Lower leg skin (tissue), 4 donors: ENCODE results near the gene HDAC1. TPM values are rescaled to one million over a fixed set of nuclear protein-coding genes. Genes with fewer than 3 reads are reported as not detected.
"Not testable (repeated sequence)": the region's sequence is repeated elsewhere in the genome, so short reads cannot be mapped to it uniquely, and the experiment has no call there.

ENCODE experiments used
- DNase-seq, 2 donors: peaks; one replicate each; pipeline ENCODE4 v3.0.0-alpha.2; 2019; ENCODE audit warnings: low spot score in 2 of 2
- H3K4me3 ChIP-seq: fragments of 200-600 bp; sonication (generic); 2 replicates; pipeline ENCODE4 v1.5.1; 2017; ENCODE audit warnings: mild to moderate bottlenecking, low read depth; ENCODE audit not compliant: poor library complexity, severe bottlenecking
- CTCF ChIP-seq, 3 donors: fragments of 450-650 bp; IDR thresholded peaks; one replicate each; pipeline ENCODE4 v1.5.1; 2016; ENCODE audit warnings: antibody characterized with exemption in 3 of 3, mild to moderate bottlenecking in 3 of 3, moderate library complexity in 2 of 3
- POLR2A ChIP-seq, 2 donors: fragments of 450-650 bp; IDR thresholded peaks; one replicate each; pipeline ENCODE4 v1.6.1; 2016 to 2017; ENCODE audit warnings: antibody characterized with exemption in 2 of 2, mild to moderate bottlenecking in 1 of 2, moderate library complexity in 1 of 2
- WGBS, 2 donors: methylation state at CpG; one replicate each; pipeline ENCODE4 v1.1.5; 2018; 5-methylcytosine and 5-hydroxymethylcytosine counted together
- intact Hi-C: fragments of 100-400 bp; cut with DNase I; formaldehyde crosslinking; loops from one replicate; pipeline ENCODE4 v1.15.0; 2023; ENCODE audit warnings: low total_unique reads
- total RNA-seq, 4 donors: library from RNA; depleted of rRNA; stranded (reverse); fragments of >200 nt; gene quantifications; one replicate each; pipeline ENCODE4 v1.1.0, GENCODE V29; 2016

Gene HDAC1
- total RNA-seq, 4 donors from 2014 or later = 45.7 to 53.9 (median 47.9) TPM

DNA sequence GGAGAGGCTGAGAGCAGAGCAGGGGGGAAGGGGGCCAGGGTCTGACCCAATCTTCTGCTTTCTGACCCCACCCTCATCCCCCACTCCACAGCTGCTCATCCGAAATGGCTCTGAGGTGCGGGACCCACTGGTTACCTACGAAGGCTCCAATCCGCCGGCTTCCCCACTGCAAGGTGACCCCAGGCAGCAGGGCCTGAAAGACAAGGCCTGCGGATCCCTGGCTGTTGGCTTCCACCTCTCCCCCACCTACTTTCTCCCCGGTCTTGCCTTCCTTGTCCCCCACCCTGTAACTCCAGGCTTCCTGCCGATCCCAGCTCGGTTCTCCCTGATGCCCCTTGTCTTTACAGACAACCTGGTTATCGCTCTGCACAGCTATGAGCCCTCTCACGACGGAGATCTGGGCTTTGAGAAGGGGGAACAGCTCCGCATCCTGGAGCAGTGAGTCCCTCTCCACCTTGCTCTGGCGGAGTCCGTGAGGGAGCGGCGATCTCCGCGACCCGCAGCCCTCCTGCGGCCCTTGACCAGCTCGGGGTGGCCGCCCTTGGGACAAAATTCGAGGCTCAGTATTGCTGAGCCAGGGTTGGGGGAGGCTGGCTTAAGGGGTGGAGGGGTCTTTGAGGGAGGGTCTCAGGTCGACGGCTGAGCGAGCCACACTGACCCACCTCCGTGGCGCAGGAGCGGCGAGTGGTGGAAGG, 17.1 kb upstream of the HDAC1 start:
- DNase-seq = no peak
- 73 to 88% methylated on average over 31 of the region's 31 CpGs for WGBS, 2 donors
- intact Hi-C loops = no loop called here
- TF ChIP-seq POLR2A (IDR thresholded peaks at IDR 0.05) (no peak), CTCF (IDR thresholded peaks at IDR 0.05) (no peak)
- H3K4me3 ChIP-seq = no peak overlapping the region

- H3K4me3 ChIP-seq = no peak overlapping the region
- 25 to 32% methylated on average over 40 to 41 of the region's 41 CpGs for WGBS, 2 donors
- no peak for TF ChIP-seq POLR2A (IDR thresholded peaks at IDR 0.05)
- TF ChIP-seq CTCF (IDR thresholded peaks at IDR 0.05) = no peak
- DNase-seq = no peak
- intact Hi-C loops = no loop called here
Measured at GRCh38 chr1:32275424-32275823, 16.5 kb upstream of the HDAC1 start.

GRCh38 chr1:32276032-32276782, 15.7 kb upstream of the HDAC1 start:
- DNase-seq = no peak
- WGBS, 2 donors = 89% methylated on average over 30 of the region's 30 CpGs
- intact Hi-C loops = no loop called here

DNA sequence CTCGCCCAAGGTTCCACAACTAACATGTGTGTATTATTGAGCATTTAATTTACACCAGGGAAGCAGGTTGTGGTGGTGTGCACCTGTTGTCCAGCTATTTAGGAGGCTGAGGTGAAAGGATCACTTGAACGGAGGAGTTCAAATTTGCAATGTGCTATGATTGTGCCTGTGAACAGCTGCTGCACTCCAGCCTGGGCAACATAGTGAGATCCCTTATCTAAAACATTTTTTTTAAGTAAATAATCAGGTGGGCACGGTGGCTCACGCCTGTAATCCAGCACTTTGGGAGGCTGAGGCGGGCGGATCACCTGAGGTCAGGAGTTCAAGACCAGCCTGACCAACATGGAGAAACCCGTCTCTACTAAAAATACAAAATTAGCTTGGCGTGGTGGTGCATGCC, 7.1 kb upstream of the HDAC1 start:
- intact Hi-C loops, DNase-seq, H3K4me3 ChIP-seq: not testable (repeated sequence)
- 91% methylated on average over 8 of the region's 8 CpGs for WGBS, 2 donors

More at GRCh38 chr1:32276032-32276782, 15.7 kb upstream of the HDAC1 start:
- no peak overlapping the region for H3K4me3 ChIP-seq
- TF ChIP-seq POLR2A (IDR thresholded peaks at IDR 0.05) (no peak), CTCF (IDR thresholded peaks at IDR 0.05) (no peak)

DNA sequence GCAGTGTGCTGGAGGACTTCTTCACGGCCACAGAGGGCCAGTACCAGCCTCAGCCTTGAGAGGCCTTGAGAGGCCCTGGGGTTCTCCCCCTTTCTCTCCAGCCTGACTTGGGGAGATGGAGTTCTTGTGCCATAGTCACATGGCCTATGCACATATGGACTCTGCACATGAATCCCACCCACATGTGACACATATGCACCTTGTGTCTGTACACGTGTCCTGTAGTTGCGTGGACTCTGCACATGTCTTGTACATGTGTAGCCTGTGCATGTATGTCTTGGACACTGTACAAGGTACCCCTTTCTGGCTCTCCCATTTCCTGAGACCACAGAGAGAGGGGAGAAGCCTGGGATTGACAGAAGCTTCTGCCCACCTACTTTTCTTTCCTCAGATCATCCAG, 6.2 kb upstream of the HDAC1 start:
- WGBS, 2 donors = 90 to 95% methylated on average over 2 to 3 of the region's 3 CpGs
- TF ChIP-seq CTCF (IDR thresholded peaks at IDR 0.05) (no peak), POLR2A (IDR thresholded peaks at IDR 0.05) (no peak)
- intact Hi-C loops = no loop called here

DNA sequence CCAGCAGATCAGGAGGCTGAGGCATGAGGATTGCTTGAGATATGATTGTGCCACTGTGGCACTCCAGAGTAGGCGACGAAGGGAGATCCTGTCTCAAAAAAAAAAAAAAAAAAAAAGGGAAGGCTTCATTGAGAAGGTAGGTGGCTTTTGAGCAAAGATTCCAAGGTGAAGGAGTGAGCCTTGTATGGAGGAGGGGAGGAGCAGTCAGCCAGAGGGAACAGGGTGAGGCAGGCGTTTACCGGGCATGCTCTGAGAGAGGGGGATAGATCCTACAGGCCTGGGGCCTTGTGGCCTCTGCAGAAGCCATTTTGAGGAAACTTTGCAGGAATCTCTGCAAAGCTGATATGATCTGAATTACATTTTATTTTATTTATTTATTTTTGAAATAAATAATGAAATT, 5.1 kb upstream of the HDAC1 start:
- TF ChIP-seq POLR2A (IDR thresholded peaks at IDR 0.05) (no peak), CTCF (IDR thresholded peaks at IDR 0.05) (no peak)
- no peak overlapping the region for H3K4me3 ChIP-seq
- no peak for DNase-seq
- intact Hi-C loops = no loop called here
- WGBS, 2 donors = 82 to 88% methylated on average over 4 of the region's 4 CpGs

More for the DNA sequence above, 6.2 kb upstream of the HDAC1 start:
- H3K4me3 ChIP-seq = no peak overlapping the region
- DNase-seq = no peak
